Breast epithelium (tissue), 3 donors: Measurements from ENCODE around the gene RHBDL3.

Experiments
- POLR2A ChIP-seq: fragments of 450-650 bp; IDR thresholded peaks from one replicate; pipeline ENCODE4 v1.6.1; 2016; ENCODE audit warnings: antibody characterized with exemption, mild to moderate bottlenecking, moderate library complexity
- TF ChIP-seq, protein P1 (sequence below), 3 donors: fragments of 450-650 bp; IDR thresholded peaks; one replicate each; pipeline ENCODE4 v1.5.1; 2016 to 2017; ENCODE audit warnings: antibody characterized with exemption in 3 of 3, mild to moderate bottlenecking in 3 of 3, moderate library complexity in 3 of 3

DNA sequence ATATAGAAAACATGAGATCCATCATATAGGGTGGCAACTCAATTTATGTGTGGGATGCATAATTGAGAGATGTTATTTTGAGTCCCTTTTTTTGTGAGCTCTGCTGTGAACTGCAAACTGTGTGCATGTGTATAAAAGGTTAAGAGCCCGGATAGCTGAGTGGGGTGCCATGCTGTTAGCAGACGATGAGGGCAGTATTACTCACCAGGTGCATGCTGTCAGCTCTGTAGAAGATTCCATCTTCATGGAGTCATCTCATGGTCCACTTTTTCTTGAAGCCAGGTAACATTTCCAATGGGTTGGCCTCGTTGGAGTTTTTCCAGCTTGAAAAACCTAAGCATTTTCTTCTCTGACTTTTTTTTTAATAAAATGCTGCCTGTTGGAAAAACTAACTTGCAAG, 43.0 kb upstream of the RHBDL3 start:
- TF ChIP-seq, protein P1, sequence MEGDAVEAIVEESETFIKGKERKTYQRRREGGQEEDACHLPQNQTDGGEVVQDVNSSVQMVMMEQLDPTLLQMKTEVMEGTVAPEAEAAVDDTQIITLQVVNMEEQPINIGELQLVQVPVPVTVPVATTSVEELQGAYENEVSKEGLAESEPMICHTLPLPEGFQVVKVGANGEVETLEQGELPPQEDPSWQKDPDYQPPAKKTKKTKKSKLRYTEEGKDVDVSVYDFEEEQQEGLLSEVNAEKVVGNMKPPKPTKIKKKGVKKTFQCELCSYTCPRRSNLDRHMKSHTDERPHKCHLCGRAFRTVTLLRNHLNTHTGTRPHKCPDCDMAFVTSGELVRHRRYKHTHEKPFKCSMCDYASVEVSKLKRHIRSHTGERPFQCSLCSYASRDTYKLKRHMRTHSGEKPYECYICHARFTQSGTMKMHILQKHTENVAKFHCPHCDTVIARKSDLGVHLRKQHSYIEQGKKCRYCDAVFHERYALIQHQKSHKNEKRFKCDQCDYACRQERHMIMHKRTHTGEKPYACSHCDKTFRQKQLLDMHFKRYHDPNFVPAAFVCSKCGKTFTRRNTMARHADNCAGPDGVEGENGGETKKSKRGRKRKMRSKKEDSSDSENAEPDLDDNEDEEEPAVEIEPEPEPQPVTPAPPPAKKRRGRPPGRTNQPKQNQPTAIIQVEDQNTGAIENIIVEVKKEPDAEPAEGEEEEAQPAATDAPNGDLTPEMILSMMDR (IDR thresholded peaks at IDR 0.05), result no peak
- TF ChIP-seq POLR2A, result no peak
